K562 (cell line): ENCODE data around the gene COG4.

Experiments
- AFF4 ChIP-seq: sonication (generic); formaldehyde crosslinking; IDR thresholded peaks from 2 replicates; pipeline ENCODE4 v1.8.0; 2023; ENCODE audit warnings: mild to moderate bottlenecking, missing genetic modification reagents
- CHD2 ChIP-seq: IDR thresholded peaks from 2 replicates; pipeline ENCODE4 v1.6.1; 2011; ENCODE audit warnings: low read depth, low read length
- CTCF ChIP-seq, 3 experiments: IDR thresholded peaks in 2 of 3; conservative IDR thresholded peaks in 1 of 3; 2 replicates each; pipeline ENCODE4 v1.5.1; 2011 to 2012; ENCODE audit warnings: low read length in 3 of 3, mild to moderate bottlenecking in 3 of 3, control low read depth in 2 of 3, improper control_type of control experiment in 1 of 3, inconsistent platforms in 1 of 3, low read depth in 1 of 3, mixed read lengths in 1 of 3, moderate library complexity in 1 of 3; ENCODE audit not compliant: insufficient read depth in 2 of 3
- EP300 ChIP-seq: IDR thresholded peaks from 2 replicates; pipeline ENCODE4 v1.6.1; 2012; ENCODE audit warnings: low read length, improper control_type of control experiment
- FOXK2 ChIP-seq, 2 experiments: fragments of 450-650 bp; IDR thresholded peaks in 1 of 2; conservative IDR thresholded peaks in 1 of 2; 2 replicates each; pipeline ENCODE4 v1.6.1; 2016; ENCODE audit warnings: low read depth in 2 of 2, mild to moderate bottlenecking in 1 of 2
- FOXM1 ChIP-seq, 2 experiments: fragments of 450-650 bp in 1 of 2; sonication (generic) in 1 of 2; formaldehyde crosslinking in 1 of 2; IDR thresholded peaks; 2 replicates each; pipeline versions ENCODE4 v1.6.1 to v1.9.0; 2017 to 2022; ENCODE audit warnings: low read depth in 2 of 2, mild to moderate bottlenecking in 2 of 2, missing genetic modification reagents in 1 of 2, moderate library complexity in 1 of 2
- HMG20B ChIP-seq: fragments of 250-450 bp; sonication (Bioruptor Pico); IDR thresholded peaks from 2 replicates; pipeline ENCODE4 v1.5.0; 2021; ENCODE audit warnings: mild to moderate bottlenecking
- MEF2A ChIP-seq: IDR thresholded peaks from 2 replicates; pipeline ENCODE4 v1.6.1; 2011; ENCODE audit warnings: low read depth, mild to moderate bottlenecking, low read length, moderate library complexity; ENCODE audit not compliant: control insufficient read depth
- MYBL2 ChIP-seq, 2 experiments: fragments of 450-650 bp in 1 of 2; sonication (generic) in 1 of 2; formaldehyde crosslinking in 1 of 2; IDR thresholded peaks; 2 replicates each; pipeline versions ENCODE4 v1.6.1 to v1.8.1; 2017 to 2022; ENCODE audit warnings: borderline replicate concordance in 1 of 2, inconsistent platforms in 1 of 2, low read depth in 1 of 2, mild to moderate bottlenecking in 1 of 2, missing genetic modification reagents in 1 of 2, moderate library complexity in 1 of 2
- NUFIP1 ChIP-seq: fragments of 450-650 bp; IDR thresholded peaks from 2 replicates; pipeline ENCODE4 v1.6.1; 2018; ENCODE audit not compliant: partially characterized antibody
- U2AF2 ChIP-seq: fragments of 200-400 bp; formaldehyde crosslinking; optimal IDR thresholded peaks from 2 replicates; pipeline ENCODE3; 2017; ENCODE audit warnings: low read depth, mild to moderate bottlenecking, low read length
- ZFP30 ChIP-seq: fragments of 250-450 bp; sonication (Bioruptor Pico); IDR thresholded peaks from 2 replicates; pipeline ENCODE4 v1.8.0; 2022; ENCODE audit warnings: moderate library complexity, mild to moderate bottlenecking, inconsistent platforms, borderline replicate concordance

GRCh38 chr16:70470927-70471341, 52.4 kb downstream of the COG4 start:
- TF ChIP-seq CTCF (IDR thresholded peaks at IDR 0.05 in 2 of 3, conservative IDR thresholded peaks at IDR 0.05 in 1 of 3; ENCODE audit: insufficient read depth in 2 of 3, low read depth in 1 of 3, low read length in 3 of 3) (peak; percentile 57 to 61 (median 60)), CHD2 (no peak), FOXM1 (IDR thresholded peaks at IDR 0.05; ENCODE audit: low read depth) (no peak), FOXM1 (CRISPR knock-in tag; IDR thresholded peaks at IDR 0.05; ENCODE audit: low read depth) (no peak), MEF2A (no peak), EP300 (no peak), NUFIP1 (no peak), HMG20B (CRISPR knock-in tag) (no peak), AFF4 (no peak), U2AF2 (no peak), FOXK2 (conservative IDR thresholded peaks at IDR 0.05 in 1 of 2, IDR thresholded peaks at IDR 0.05 in 1 of 2; ENCODE audit: low read depth in 2 of 2) (no peak), ZFP30 (CRISPR knock-in tag) (no peak), MYBL2 (IDR thresholded peaks at IDR 0.05; ENCODE audit: low read depth) (no peak), MYBL2 (CRISPR knock-in tag; IDR thresholded peaks at IDR 0.05; ENCODE audit: borderline replicate concordance) (no peak)
